Activated naive CD4-positive, alpha-beta T cell treated with anti-CD3 and anti-CD28 coated beads, Interleukin-2, amount 50 U/mL, for 16 hours (primary cell): Measurements from ENCODE around the gene BBS1.
"Not testable (repeated sequence)": the region's sequence is repeated elsewhere in the genome, so short reads cannot be mapped to it uniquely, and the experiment has no call there.

ENCODE experiments used
- DNase-seq: peaks from one replicate; pipeline ENCODE4 v3.0.0-alpha.2; 2020

The BBS1 gene

GRCh38 chr11:66529069-66529468, 18.6 kb downstream of the BBS1 start:
- no peak for DNase-seq

DNA sequence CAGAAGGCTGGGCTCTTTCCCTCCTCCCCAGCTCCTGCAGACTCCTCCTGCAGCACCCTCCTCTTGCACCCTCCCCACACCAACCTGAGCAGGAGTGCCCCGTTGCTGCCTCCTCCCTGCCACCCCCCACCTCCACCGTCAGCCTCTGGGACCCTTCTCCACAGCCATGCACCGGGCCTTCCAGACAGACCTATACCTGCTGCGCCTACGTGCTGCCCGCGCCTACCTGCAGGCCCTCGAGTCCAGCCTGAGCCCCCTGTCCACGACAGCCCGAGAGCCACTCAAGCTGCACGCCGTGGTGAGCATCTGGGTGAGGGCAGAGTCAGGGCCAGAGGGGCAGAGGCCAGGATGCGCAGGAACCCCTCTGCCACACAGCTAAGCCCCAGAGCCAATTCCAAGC, 19.2 kb downstream of the BBS1 start:
- DNase-seq = no peak

- no peak for DNase-seq
These were observed 20.7 kb downstream of the BBS1 start for GRCh38 chr11:66530927-66531709.

DNA sequence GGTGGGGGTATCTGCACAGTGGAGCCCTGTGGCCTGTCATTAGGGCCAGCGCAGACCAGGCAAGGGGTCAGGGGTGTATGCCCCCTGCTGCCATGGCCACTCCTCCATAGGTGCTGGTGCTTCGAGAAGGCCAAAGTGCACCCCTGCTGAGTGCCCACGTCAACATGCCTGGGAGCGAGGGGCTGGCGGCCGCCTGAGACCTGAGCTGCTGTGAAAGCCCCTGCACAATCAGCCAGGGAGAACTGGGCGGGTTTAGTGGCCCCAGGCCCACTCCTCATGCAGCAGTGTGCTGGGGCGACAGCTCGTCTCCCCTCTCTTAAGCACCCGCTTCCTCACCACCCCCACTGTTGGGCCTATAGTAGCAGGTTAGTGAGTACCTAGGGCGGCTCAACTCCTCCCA, 21.4 kb downstream of the BBS1 start:
- no peak for DNase-seq

- DNase-seq = no peak
These were observed 22.3 kb downstream of the BBS1 start for GRCh38 chr11:66532784-66533183.

GRCh38 chr11:66539170-66539869, 28.9 kb downstream of the BBS1 start:
- no peak for DNase-seq

- no peak for DNase-seq
These were observed 29.4 kb downstream of the BBS1 start for GRCh38 chr11:66539870-66540213.

- DNase-seq = not testable (repeated sequence)
These were observed 30.2 kb downstream of the BBS1 start for GRCh38 chr11:66540598-66540997.

DNA sequence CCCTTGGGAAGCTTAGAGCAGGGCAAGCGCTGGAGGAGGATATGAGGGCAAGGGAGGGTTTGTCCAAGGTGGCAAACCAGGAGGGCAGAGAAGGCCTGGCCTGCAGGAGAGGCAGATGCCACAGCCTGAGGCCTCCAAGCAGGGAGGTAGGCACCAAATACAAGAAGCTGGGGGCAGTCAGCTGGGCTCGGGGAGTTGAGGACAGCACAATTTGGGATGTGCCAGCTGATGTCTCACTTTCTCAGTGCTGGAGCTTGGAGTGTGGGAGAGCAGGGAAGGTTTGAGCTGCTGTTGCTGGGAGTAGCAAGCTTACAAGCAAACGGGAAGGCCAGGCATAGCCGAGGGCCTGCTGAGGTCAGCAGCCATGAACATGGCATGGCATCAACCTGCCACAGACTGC, 31.5 kb downstream of the BBS1 start:
- DNase-seq = no peak

DNA sequence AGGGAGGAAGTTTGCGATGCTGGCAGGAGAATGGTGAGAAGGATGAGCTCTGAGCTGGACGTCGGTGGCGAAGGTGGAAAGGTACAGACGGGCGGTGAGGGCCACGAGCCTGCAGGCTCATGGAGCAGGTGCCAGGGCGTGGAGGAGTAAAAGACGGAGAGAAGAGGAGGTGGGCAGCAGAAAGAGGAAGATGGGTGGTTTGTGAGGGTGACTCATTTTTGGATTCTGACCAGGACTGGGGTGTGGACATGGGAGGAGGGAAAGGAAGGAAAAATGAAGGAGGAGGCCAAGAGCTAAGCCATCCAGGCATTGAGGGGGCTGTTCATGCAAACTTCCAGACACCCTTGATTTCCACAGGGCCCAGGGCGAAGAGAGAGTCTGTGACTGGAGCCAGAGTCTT, 31.9 kb downstream of the BBS1 start:
- no peak for DNase-seq

GRCh38 chr11:66543263-66544107, 33.0 kb downstream of the BBS1 start:
- peak; percentile 40 for DNase-seq

DNA sequence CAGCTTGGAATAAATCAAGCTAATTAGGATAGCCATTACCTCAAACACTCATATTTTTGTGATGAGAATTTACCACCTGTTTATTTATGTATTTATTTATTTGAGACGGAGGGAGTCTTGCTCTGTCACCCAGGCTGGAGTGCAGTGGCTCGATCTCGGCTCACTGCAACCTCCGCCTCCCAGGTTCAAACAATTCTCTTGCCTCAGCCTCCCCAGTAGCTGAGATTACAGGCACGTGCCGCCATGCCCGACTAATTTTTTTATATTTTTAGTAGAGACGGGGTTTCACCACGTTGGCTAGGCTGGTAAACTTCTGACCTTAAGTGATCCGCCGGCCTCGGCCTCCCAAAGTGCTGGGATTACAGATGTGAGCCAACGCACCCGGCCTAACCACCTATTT, 34.5 kb downstream of the BBS1 start:
- DNase-seq = not testable (repeated sequence)

DNA sequence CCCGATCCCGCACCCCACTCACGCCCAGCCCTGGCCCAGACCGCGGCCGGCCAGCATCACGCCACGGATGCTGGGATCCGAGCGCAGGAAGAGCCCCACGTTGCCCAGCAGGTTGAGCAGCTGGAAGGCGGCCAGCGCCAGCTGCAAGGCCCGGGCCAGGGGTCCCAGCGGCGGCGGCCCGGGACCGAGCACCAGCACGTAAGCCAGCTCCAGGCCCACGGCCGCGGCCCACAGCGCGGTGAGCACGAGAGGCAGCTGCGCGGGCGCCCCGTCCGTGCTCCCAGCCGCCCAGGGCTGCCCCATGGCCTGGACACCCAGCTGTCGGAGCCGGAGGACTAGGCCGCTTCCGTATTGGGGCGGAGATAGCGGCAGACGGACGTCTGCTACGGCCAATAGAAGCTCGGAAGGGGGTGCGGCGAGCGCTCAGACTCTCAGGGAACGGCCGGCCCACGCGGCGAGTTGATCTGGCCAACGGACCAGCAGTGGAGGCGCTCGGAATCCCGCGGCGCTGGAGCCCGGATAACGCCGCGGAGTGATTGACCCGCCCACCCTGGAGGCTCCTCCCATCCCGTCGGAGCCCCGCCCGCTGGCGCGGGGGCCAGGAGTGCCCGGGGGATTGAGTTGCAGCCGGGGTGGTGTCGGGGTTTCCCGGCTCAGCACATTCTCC, 35.4 kb downstream of the BBS1 start, which contains the start of gene ZDHHC24:
ZDHHC24 (minus strand) TSS at position 348 of the 667 bp plus-strand sequence; CDS start at position 303, 45 bp downstream.
- DNase-seq = peak; percentile 82

- no peak for DNase-seq
These were observed 36.0 kb downstream of the BBS1 start, which contains the start of gene ACTN3 for GRCh38 chr11:66546368-66546965. ACTN3 (plus strand) TSS chr11:66546903; CDS start chr11:66546938, 35 bp downstream.

GRCh38 chr11:66546966-66547661, 36.7 kb downstream of the BBS1 start:
- no peak for DNase-seq

GRCh38 chr11:66547662-66548009, 37.2 kb downstream of the BBS1 start:
- no peak for DNase-seq

DNA sequence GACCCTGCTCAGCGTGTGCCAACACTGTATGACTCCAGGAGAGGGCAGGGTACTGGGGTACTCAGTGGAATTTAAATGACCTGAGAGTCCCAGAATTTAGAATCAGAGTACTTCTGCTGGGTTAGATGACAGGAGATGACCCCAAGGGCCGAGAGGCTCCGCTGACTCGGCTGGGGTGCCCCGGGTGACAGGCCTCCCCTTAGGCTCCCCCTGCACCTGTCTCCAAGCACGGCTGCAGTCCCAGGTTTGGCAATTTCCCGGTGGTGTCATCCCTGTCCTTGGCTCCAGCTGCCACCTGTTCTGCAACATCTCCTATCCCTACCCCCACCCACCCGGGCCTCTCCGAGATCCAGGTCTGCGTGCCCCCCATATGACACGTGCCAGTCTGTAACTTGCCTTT, 37.6 kb downstream of the BBS1 start:
- DNase-seq = no peak

DNA sequence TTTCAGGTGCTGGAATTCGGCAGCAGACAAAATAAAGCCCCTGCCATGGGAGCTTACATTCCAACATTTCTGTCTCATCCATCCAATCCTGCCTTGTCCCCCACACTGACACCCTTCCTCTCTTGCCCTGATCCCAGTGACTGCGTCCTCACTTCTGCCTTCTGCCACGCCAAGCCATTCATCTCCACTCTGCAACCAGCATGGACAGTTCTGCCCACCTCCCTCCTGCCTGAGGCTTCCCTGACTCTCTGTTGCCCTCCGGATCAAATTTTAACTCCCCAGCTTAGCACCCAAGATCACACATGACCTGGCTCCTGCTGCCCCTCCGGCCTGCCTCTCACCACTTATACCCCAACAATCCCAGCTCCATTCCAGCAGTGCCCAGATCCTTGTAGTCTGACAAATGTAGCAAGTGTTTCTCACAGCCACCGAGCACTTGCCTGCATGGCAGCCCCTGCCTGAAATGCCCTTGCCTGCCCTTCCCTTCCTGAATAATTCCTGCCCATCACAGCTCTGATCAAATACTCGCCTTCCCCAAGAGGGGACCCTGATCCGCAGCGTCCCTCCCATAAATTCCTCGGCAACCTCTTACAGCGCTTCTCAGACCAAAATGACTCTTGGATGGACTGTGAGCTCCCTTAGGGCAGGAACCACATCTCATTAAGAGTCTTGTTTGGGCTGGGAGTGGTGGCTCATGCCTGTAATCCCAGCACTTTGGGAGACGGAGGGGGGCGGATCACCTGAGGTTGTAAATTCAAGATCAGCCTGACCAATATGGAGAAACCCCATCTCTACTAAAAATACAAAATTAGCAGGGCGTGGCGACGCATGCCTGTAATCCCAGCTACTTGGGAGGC, 38.6 kb downstream of the BBS1 start:
- no peak for DNase-seq

DNA sequence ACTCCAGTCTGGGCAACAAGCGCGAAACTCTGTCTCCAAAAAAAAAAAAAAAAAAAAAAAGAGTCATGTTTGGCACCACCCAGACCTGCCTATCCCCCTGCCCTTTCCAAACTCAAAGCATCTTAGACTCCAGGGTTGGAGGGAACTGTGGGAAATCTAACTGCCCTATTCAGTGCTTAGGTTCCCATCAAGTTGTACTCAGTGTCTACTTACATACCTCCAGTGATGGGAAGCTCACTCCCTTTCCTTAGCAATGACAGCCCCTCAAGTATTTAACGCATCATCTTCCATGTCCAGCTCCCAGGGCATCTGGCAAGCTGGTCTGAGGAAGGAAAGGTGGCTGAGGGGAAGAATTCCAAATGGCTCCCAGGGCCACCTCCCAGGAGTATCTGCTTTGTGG, 39.3 kb downstream of the BBS1 start:
- DNase-seq = no peak

GRCh38 chr11:66550887-66551286, 40.5 kb downstream of the BBS1 start:
- DNase-seq = no peak

DNA sequence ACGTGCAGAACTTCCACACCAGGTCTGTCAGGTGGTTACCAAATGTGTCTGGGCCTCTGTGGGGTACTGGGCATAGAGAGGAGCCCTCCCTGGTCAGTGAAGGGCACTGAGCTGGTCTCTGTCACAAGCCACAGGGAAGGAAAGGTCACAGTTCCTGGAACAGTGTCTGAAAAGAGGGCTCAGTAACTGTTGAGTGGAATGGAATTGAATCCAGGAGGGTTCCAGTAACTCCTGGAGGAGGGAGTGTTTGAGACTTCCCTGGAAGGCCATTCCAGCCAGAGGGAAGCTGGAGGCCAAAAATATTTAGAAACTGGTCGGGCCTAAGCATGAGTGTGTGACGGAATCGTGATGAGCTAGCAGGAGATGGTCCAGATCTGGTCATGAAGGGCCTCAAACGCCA, 44.2 kb downstream of the BBS1 start:
- DNase-seq = no peak
